Muscle layer of colon (tissue), 2 donors: ENCODE data around the gene AAK1.
"Not testable (repeated sequence)": the region's sequence is repeated elsewhere in the genome, so short reads cannot be mapped to it uniquely, and the experiment has no call there.

Experiments
- H3K27ac ChIP-seq: one replicate; pipeline ENCODE4 v1.7.0; 2013; ENCODE audit warnings: low read depth, mild to moderate bottlenecking, low read length, moderate library complexity
- H3K27me3 ChIP-seq, 2 donors: one replicate each; pipeline ENCODE4 v1.7.0; 2013; ENCODE audit warnings: low read length in 2 of 2, mild to moderate bottlenecking in 2 of 2; ENCODE audit not compliant: insufficient read depth in 2 of 2, control insufficient read depth in 1 of 2
- H3K36me3 ChIP-seq: one replicate; pipeline ENCODE4 v1.7.0; 2013; ENCODE audit warnings: mild to moderate bottlenecking, low read length; ENCODE audit not compliant: insufficient read depth
- H3K4me1 ChIP-seq: one replicate; pipeline ENCODE4 v1.7.0; 2013; ENCODE audit warnings: mild to moderate bottlenecking, low read length; ENCODE audit not compliant: insufficient read depth
- H3K4me3 ChIP-seq, 2 donors: one replicate each; pipeline ENCODE4 v1.7.0; 2013; ENCODE audit warnings: low read length in 2 of 2, low read depth in 1 of 2, mild to moderate bottlenecking in 1 of 2, moderate library complexity in 1 of 2
- H3K9ac ChIP-seq: one replicate; pipeline ENCODE4 v1.7.0; 2013; ENCODE audit warnings: low read length
- H3K9me3 ChIP-seq: one replicate; pipeline ENCODE4 v1.7.0; 2013; ENCODE audit warnings: mild to moderate bottlenecking, low read length
- donor health status: abdominal sarcoma.
- donor health status: Adenocarcinoma of cecum.

Gene AAK1

DNA sequence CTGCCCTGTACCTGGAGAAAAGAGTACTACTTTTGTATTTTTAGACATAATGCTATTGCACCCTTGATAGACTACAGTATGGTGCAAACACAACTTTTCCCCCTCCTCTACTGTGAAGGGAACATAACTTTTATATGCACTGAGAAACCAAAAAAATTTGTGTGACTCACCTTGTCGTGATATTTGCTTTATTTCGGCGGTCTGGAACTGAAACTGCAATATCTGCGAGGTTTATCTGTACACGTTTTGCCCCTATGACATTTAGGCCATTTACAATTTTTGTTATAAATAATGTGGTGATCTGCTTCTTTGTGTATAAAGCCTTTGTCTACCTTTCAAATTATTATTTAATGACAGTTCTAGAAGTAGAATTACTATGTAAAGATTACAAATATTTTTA, 34.4 kb upstream of the AAK1 start:
- no peak overlapping the region for H3K9ac ChIP-seq
- no peaks in the 10 kb centered on the region for H3K27me3 ChIP-seq
- H3K27ac ChIP-seq: no peak overlapping the region
- H3K4me1 ChIP-seq: no peaks in the 10 kb centered on the region
- H3K36me3 ChIP-seq: no peaks in the 10 kb centered on the region
- H3K4me3 ChIP-seq: no peak overlapping the region
- H3K9me3 ChIP-seq: no peaks in the 10 kb centered on the region

DNA sequence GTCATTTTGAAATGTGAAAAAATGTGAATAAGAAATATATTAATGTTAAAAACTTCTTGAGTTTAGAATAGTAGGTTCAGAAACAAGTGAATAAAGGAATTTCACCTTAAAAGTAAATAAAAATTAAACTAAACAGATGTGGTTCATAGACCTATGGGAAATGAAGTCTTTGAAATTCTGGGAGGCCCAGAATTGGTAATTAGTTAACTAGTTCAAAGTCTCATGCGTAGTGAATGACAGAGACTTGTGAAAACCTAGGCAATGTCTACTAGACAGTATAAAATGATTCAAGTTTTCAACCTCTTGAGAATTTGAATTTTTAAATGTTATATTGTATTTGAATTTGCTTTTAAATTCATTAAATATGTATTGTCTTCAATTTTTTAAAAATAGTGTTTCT, 32.6 kb upstream of the AAK1 start:
- no peaks in the 10 kb centered on the region for H3K36me3 ChIP-seq
- H3K4me3 ChIP-seq: no peak overlapping the region
- no peaks in the 10 kb centered on the region for H3K27me3 ChIP-seq
- no peaks in the 10 kb centered on the region for H3K4me1 ChIP-seq
- no peak overlapping the region for H3K27ac ChIP-seq
- no peak overlapping the region for H3K9ac ChIP-seq
- H3K9me3 ChIP-seq: no peaks in the 10 kb centered on the region

DNA sequence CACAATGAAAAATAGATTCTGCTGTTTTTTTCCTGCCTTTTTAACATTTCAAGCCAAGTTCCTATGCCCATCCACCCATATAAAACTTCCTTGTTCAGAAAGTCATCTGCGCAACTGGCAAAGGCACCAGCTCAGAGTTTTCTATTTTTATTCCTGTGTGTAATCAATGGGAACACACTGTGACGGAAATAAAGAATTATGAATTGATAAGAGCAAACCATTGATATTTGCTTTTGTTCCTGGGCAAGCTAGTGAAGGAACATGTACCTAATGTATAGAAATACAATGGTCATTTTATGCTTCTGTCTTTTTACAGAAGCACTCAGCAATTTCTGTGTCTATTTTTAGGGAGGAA, 30.8 kb upstream of the AAK1 start:
- Histone ChIP-seq H3K36me3 (no peaks in the 10 kb centered on the region), H3K4me1 (no peaks in the 10 kb centered on the region), H3K27ac (no peak overlapping the region), H3K9ac (no peak overlapping the region), H3K4me3 (no peak overlapping the region), H3K9me3 (no peaks in the 10 kb centered on the region), H3K27me3 (no peaks in the 10 kb centered on the region)

DNA sequence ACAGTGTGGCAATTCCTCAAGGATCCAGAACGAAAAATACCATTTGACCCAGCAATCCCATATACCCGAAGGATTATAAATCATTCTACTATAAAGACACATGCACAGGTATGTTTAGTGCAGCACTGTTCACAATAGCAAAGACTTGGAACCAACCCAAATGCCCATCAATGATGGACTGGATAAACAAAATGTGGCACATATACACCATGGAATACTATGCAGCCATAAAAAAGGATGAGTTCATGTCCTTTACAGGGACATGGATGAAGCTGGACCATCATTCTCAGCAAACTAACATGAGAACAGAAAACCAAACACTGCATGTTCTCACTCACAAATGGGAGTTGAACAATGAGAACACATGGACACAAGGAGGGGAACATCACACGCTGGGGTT, 29.6 kb upstream of the AAK1 start:
- not testable (repeated sequence) for H3K27me3 ChIP-seq, H3K9me3 ChIP-seq, H3K27ac ChIP-seq, H3K36me3 ChIP-seq, H3K9ac ChIP-seq, H3K4me3 ChIP-seq, H3K4me1 ChIP-seq

DNA sequence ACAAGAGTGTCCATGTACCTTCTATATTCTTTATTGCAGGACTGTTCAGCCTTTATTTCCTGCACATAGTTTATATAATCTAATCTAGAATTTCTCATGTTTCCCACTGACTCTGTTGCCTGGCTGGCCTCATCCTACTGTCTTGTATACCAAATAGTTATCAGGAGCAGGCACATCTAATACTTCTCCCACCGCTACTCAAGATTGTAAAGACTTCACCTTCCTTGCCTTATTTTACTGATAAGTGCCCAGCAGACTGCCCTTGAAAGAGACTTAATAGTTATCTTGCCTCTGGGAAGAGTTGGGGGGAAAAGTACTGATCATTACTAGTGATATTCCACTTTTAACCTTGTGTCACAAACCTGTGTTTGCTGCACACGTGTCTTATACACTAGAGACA, 26.1 kb upstream of the AAK1 start:
- H3K27ac ChIP-seq: no peak overlapping the region

DNA sequence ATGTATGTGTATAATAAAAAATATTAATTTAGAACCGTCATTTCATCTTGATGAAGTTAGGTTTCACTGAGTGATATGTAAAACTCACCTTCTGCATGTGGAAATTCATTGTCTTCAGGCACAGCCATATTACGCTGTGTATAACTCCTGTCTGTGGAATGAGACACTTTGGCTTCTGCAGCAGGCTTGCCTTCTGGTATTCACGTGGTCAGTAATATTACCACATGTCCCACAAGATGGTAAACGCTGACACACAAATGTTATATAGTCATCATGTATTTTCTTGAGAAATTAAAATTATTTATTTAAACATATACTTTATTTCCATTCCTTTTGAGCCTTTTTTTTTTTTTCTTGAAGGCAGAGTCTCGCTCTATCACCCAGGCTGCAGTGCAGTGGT, 25.1 kb upstream of the AAK1 start:
- no peak overlapping the region for H3K4me3 ChIP-seq
- H3K27ac ChIP-seq: no peak overlapping the region
- H3K4me1 ChIP-seq: no peaks in the 10 kb centered on the region
- no peaks in the 10 kb centered on the region for H3K9me3 ChIP-seq
- no peaks in the 10 kb centered on the region for H3K27me3 ChIP-seq
- H3K9ac ChIP-seq: no peak overlapping the region
- no peaks in the 10 kb centered on the region for H3K36me3 ChIP-seq

More for the DNA sequence above, 26.1 kb upstream of the AAK1 start:
- Histone ChIP-seq H3K9me3 (no peaks in the 10 kb centered on the region), H3K27me3 (no peaks in the 10 kb centered on the region), H3K4me1 (no peaks in the 10 kb centered on the region), H3K36me3 (no peaks in the 10 kb centered on the region), H3K9ac (no peak overlapping the region), H3K4me3 (no peak overlapping the region)

DNA sequence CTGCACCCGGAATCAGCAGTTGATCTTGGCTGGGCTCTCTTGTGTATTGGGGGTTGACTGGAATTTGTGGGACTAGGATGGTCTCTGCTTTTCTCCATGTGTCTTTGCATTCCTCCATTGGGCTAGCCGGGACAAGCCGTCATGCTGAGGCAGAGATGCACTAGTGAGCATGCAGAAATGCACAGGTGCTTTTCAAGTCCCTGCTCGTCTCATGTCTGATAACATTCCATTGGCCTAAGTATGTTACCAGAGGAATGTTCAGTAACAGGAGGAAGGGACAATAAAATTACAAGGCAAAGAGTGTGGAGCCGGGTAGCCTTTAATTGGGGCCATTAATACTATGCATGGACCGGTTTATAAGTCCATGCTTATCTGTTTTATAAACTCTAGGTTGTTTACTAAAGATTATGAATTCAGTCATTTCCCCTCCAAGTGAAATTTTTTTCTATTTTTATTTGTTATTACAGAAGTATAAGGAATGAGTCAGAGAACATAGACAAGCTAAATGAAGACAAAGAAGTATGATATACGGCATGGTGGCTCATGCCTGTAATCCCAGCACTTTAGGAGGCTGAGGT, 24.4 kb upstream of the AAK1 start:
- Histone ChIP-seq H3K36me3 (no peaks in the 10 kb centered on the region), H3K4me3 (no peak overlapping the region), H3K9ac (no peak overlapping the region), H3K9me3 (no peaks in the 10 kb centered on the region), H3K27me3 (no peaks in the 10 kb centered on the region), H3K27ac (no peak overlapping the region), H3K4me1 (no peaks in the 10 kb centered on the region)

DNA sequence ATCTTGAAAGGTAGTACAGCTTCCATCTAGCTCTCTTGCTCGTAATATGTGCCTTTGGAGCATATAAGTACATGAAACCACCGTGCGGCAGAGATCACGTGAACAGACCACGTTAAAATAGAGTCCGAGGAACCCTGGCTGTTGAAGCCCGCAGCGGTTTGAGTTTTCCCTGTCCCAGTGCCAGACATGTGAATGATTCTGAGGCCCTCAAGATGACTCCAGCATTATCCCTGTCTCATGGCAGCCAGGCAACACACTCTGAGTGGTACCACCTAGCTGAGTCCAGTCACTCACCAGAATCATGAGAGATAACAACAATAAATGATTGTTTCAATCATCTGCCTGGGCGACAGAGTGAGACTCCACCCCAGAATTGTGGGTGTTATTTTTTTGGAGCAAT, 21.6 kb upstream of the AAK1 start:
- Histone ChIP-seq H3K9ac (no peak overlapping the region), H3K4me1 (no peaks in the 10 kb centered on the region), H3K4me3 (no peak overlapping the region), H3K27ac (no peak overlapping the region), H3K27me3 (no peaks in the 10 kb centered on the region), H3K9me3 (no peaks in the 10 kb centered on the region), H3K36me3 (no peaks in the 10 kb centered on the region)

DNA sequence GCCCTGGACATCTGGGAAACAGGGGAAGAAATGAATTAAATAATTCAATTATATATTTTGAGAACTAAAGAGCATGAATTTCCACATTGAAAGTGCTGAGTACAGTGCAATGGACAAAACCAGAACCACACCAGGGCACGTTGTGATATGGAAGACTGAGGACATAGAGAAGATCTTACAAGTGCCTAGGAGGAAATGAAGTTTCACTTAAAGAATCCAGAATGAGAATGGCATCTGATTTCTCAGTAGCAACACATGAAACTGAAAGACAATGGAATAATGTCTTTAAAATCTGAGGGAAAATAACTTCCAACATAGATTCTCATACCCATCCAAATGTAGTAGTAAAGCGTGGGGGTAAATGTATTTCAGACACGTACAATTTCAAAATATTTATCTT, 20.3 kb upstream of the AAK1 start:
- no peak overlapping the region for H3K4me3 ChIP-seq
- no peak overlapping the region for H3K27ac ChIP-seq
- H3K4me1 ChIP-seq: no peaks in the 10 kb centered on the region
- H3K27me3 ChIP-seq: no peaks in the 10 kb centered on the region
- H3K9me3 ChIP-seq: no peaks in the 10 kb centered on the region
- no peak overlapping the region for H3K9ac ChIP-seq
- no peaks in the 10 kb centered on the region for H3K36me3 ChIP-seq

DNA sequence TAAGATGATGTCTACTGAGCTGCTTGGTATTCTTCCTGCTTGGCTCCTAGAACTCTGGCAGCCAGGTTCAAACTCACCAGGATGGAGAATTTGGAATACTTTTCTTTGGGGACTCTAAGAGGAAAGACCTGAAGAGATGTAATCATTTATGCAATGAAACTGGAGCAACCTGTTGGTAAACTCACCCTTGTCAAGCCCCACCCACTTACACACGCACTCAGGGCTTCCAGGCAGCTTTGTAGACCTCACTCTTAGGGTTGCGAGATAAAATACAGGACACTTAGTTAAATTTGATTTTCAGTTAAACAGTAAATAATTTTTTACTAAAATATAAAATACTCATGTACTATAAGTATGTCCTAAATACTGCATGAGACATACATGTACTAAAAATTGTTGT, 19.0 kb upstream of the AAK1 start:
- not testable (repeated sequence) for H3K36me3 ChIP-seq, H3K27me3 ChIP-seq, H3K27ac ChIP-seq, H3K9me3 ChIP-seq, H3K4me1 ChIP-seq, H3K9ac ChIP-seq, H3K4me3 ChIP-seq

DNA sequence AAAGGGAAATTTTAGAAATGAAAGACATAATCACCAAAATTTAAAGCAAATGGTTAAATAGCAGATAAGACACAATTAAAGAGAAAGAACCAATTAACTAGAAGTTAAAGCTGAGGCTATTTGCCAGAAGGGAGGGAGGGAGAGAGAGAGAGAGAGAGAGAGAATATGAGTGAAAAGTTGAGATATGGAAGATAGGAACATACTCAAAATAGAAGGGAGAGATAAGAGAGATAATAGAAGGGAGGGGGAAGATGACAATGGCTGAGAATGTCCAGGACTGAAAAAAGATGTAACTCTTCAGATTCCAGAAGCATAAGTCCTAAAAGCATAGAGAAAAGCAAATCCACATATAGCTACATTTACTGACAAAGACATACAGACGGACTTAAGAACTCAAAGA, 17.1 kb upstream of the AAK1 start:
- H3K9me3 ChIP-seq: no peaks in the 10 kb centered on the region
- no peaks in the 10 kb centered on the region for H3K36me3 ChIP-seq
- H3K4me3 ChIP-seq: no peak overlapping the region
- H3K4me1 ChIP-seq: no peaks in the 10 kb centered on the region
- no peak overlapping the region for H3K27ac ChIP-seq
- no peak overlapping the region for H3K9ac ChIP-seq
- H3K27me3 ChIP-seq: no peaks in the 10 kb centered on the region

DNA sequence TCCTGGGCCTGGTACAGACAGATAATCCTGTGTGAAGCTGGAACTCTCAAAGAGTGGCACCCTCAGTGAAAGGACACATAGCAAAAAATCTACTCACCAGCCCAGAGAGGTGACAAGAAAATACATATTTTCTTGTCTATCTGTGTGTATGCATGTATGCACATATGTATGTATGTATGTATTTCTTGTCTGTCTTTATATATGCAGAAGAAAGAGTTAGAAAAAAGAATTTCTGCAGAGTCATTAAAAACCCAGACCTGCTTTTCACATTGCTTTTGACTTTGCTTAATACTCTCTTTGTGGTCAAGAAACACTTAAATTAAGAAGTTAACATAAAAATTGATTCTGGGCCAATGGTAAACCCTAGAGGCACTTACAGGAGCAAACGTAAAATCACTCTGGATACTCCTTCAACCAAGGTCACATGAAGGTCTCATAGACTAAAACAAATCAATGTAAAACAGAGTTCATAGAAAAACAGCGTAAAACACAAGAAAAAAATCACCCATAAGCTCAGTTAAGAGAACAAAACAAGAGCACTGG, 16.5 kb upstream of the AAK1 start:
- Histone ChIP-seq H3K4me1 (no peaks in the 10 kb centered on the region), H3K36me3 (no peaks in the 10 kb centered on the region), H3K9ac (no peak overlapping the region), H3K9me3 (no peaks in the 10 kb centered on the region), H3K4me3 (no peak overlapping the region), H3K27ac (no peak overlapping the region), H3K27me3 (no peaks in the 10 kb centered on the region)
